HCT116 (cell line): Measurements from ENCODE around the gene TREM1. TPM values are rescaled to one million over a fixed set of nuclear protein-coding genes. Genes with fewer than 3 reads are reported as not detected.

ENCODE experiments used
- ATAC-seq: fragments of 200-7000 bp; cut with Tn5 transposase; 2 replicates; pipeline ENCODE4 v1.9.1; 2020; ENCODE audit warnings: mild to moderate bottlenecking, moderate library complexity
- BruUV-seq: library from RNA; stranded (reverse); fragments of 400-500 nt; replicated peaks from 2 replicates; lab custom pipeline; 2021; lab: Mats Ljungman, UMichigan
- CTCF ChIA-PET: fragments of 300-600 bp; sonication (Branson Sonifier 250); formaldehyde crosslinking; loops from one replicate; lab custom pipeline; 2021; ENCODE audit warnings: antibody characterized with exemption; lab: Charles Lee
- POLR2A ChIA-PET: fragments of 300-600, 350-600 bp; sonication (Branson Sonifier 250); formaldehyde crosslinking; loops from one replicate; lab custom pipeline; 2021; ENCODE audit warnings: antibody characterized with exemption; lab: Charles Lee
- RAD21 ChIA-PET, 2 experiments: fragments of 300-600 bp; sonication (Branson Sonifier 250); formaldehyde crosslinking; loops; one replicate each; lab custom pipeline; 2023; ENCODE audit warnings: low total read pairs in 2 of 2; ENCODE audit not compliant: uncharacterized antibody in 2 of 2, unreplicated experiment in 2 of 2, low non-redundant PET in 1 of 2; lab: Charles Lee
- DNase-seq: peaks from one replicate; pipeline ENCODE4 v3.0.0-alpha.2; 2010; ENCODE audit warnings: low read depth, low spot score
- H2AFZ ChIP-seq: fragments of 200-600 bp; shearing (Covaris generic), sonication (generic); 2 replicates; pipeline ENCODE4 v1.6.1; 2017; ENCODE audit warnings: low read depth, mixed run types, mixed read lengths, antibody characterized with exemption, low read length; ENCODE audit not compliant: poor library complexity, severe bottlenecking
- H3K27ac ChIP-seq: 2 replicates; pipeline ENCODE4 v1.5.1; 2012; ENCODE audit warnings: low read depth, low read length
- H3K27me3 ChIP-seq: fragments of 200-600 bp; sonication (generic); 2 replicates; pipeline ENCODE4 v1.6.1; 2016; ENCODE audit warnings: mixed run types, low read length, mixed read lengths; ENCODE audit not compliant: insufficient read depth
- H3K36me3 ChIP-seq, 2 experiments: fragments of 200-500 bp in 1 of 2; fragments of 200-600 bp in 1 of 2; sonication (Bioruptor generic) in 1 of 2; sonication (generic) in 1 of 2; 2 replicates each; pipeline versions ENCODE4 v1.5.1 to v1.6.1; 2014 to 2016; ENCODE audit warnings: low read length in 2 of 2, inconsistent platforms in 1 of 2, mixed read lengths in 1 of 2, mixed run types in 1 of 2; ENCODE audit not compliant: insufficient read depth in 2 of 2, control insufficient read depth in 1 of 2
- H3K4me1 ChIP-seq, 2 experiments: fragments of 200-600 bp in 1 of 2; sonication (generic) in 1 of 2; 2 replicates each; pipeline versions ENCODE4 v1.5.1 to v1.6.1; 2012 to 2017; ENCODE audit warnings: low read length in 2 of 2, inconsistent platforms in 1 of 2, mild to moderate bottlenecking in 1 of 2, mixed read lengths in 1 of 2, mixed run types in 1 of 2, moderate library complexity in 1 of 2; ENCODE audit not compliant: insufficient read depth in 2 of 2, control insufficient read depth in 1 of 2
- H3K4me2 ChIP-seq: fragments of 200-600 bp; sonication (generic); 2 replicates; pipeline ENCODE4 v1.6.1; 2017; ENCODE audit warnings: mixed run types, low read length, mixed read lengths
- H3K4me3 ChIP-seq, 2 experiments: fragments of 200-600 bp in 1 of 2; sonication (generic) in 1 of 2; replicated peaks in 1 of 2; 2 replicates each; pipeline ENCODE4 v1.5.1; 2011 to 2016; ENCODE audit warnings: low read length in 2 of 2, control low read depth in 1 of 2, low read depth in 1 of 2, mild to moderate bottlenecking in 1 of 2, mixed read lengths in 1 of 2, mixed run types in 1 of 2
- H3K79me2 ChIP-seq: fragments of 200-600 bp; sonication (generic); 2 replicates; pipeline ENCODE4 v1.6.1; 2017; ENCODE audit warnings: mild to moderate bottlenecking, mixed run types, low read length, moderate library complexity, mixed read lengths; ENCODE audit not compliant: insufficient read depth
- H3K9ac ChIP-seq: fragments of 200-600 bp; sonication (generic); 2 replicates; pipeline ENCODE4 v1.6.1; 2016; ENCODE audit warnings: low read length, mixed read lengths
- H3K9me2 ChIP-seq: fragments of 200-600 bp; sonication (generic), shearing (Covaris generic); 2 replicates; pipeline ENCODE4 v1.6.1; 2017; ENCODE audit warnings: mixed run types, mild to moderate bottlenecking, moderate library complexity; ENCODE audit not compliant: insufficient read depth
- H3K9me3 ChIP-seq, 2 experiments: fragments of 200-500 bp in 1 of 2; fragments of 200-600 bp in 1 of 2; sonication (Bioruptor generic) in 1 of 2; sonication (generic) in 1 of 2; 2 replicates each; pipeline ENCODE4 v1.6.1; 2014 to 2017; ENCODE audit warnings: low read length in 2 of 2, mixed read lengths in 2 of 2, inconsistent platforms in 1 of 2, low read depth in 1 of 2, mild to moderate bottlenecking in 1 of 2, mixed run types in 1 of 2, moderate library complexity in 1 of 2; ENCODE audit not compliant: control insufficient read depth in 1 of 2, insufficient read depth in 1 of 2
- H4K20me1 ChIP-seq: fragments of 200-600 bp; sonication (generic), shearing (Covaris generic); 2 replicates; pipeline ENCODE4 v1.6.1; 2017; ENCODE audit warnings: mixed run types, mild to moderate bottlenecking, moderate library complexity; ENCODE audit not compliant: insufficient read depth
- CBX3 ChIP-seq: IDR thresholded peaks from 2 replicates; pipeline ENCODE4 v1.6.1; 2012; ENCODE audit warnings: low read depth
- CEBPB ChIP-seq: IDR thresholded peaks from 2 replicates; pipeline ENCODE4 v1.6.1; 2012; ENCODE audit warnings: low read depth
- ELF1 ChIP-seq: IDR thresholded peaks from 2 replicates; pipeline ENCODE4 v1.6.1; 2012; ENCODE audit warnings: low read depth, borderline replicate concordance
- EZH2phosphoT487 ChIP-seq: fragments of 200-600 bp; IDR thresholded peaks from 2 replicates; pipeline ENCODE4 v1.6.1; 2018; ENCODE audit warnings: antibody characterized with exemption, borderline replicate concordance
- FOSL1 ChIP-seq: IDR thresholded peaks from 2 replicates; pipeline ENCODE4 v1.6.1; 2012; ENCODE audit warnings: low read depth
- JUND ChIP-seq: IDR thresholded peaks from 2 replicates; pipeline ENCODE4 v1.6.1; 2012
- POLR2A ChIP-seq: IDR thresholded peaks from 2 replicates; pipeline ENCODE4 v1.7.0; 2011; ENCODE audit warnings: borderline replicate concordance; ENCODE audit not compliant: insufficient read depth, insufficient read length; ENCODE audit errors: extremely low read depth
- POLR2AphosphoS5 ChIP-seq: IDR thresholded peaks from 2 replicates; pipeline ENCODE4 v1.6.1; 2011; ENCODE audit warnings: mild to moderate bottlenecking, low read depth, low read length, moderate library complexity
- SIN3A ChIP-seq: IDR thresholded peaks from 2 replicates; pipeline ENCODE4 v1.6.1; 2012; ENCODE audit warnings: low read depth
- SP1 ChIP-seq: IDR thresholded peaks from 2 replicates; pipeline ENCODE4 v1.6.1; 2012; ENCODE audit warnings: low read depth
- TCF7L2 ChIP-seq: IDR thresholded peaks from 2 replicates; pipeline ENCODE4 v1.7.0; 2011; ENCODE audit warnings: borderline replicate concordance, inconsistent platforms; ENCODE audit not compliant: insufficient read depth, insufficient read length; ENCODE audit errors: extremely low read depth
- ZFX ChIP-seq: fragments of 450-650 bp; IDR thresholded peaks from 2 replicates; pipeline ENCODE4 v1.6.1; 2017
- intact Hi-C: fragments of 100-400 bp; cut with micrococcal nuclease; formaldehyde crosslinking; loops from 2 replicates; pipeline ENCODE4 v1.10.0; 2022
- total RNA-seq: library from RNA; stranded (reverse); gene quantifications from one replicate; pipeline ENCODE4 v1.2.1, GENCODE V29; 2021; ENCODE audit not compliant: unreplicated experiment
- TF ChIP-seq, protein P1 (sequence below): IDR thresholded peaks from 2 replicates; pipeline ENCODE4 v1.6.1; 2011; ENCODE audit warnings: mild to moderate bottlenecking, low read length, moderate library complexity; ENCODE audit not compliant: insufficient replicate concordance; ENCODE audit errors: extremely low read depth
- TF ChIP-seq, protein P2 (sequence below): IDR thresholded peaks from 2 replicates; pipeline ENCODE4 v1.6.1; 2012
- TF ChIP-seq, protein P3 (sequence below): IDR thresholded peaks from 2 replicates; pipeline ENCODE4 v1.6.1; 2012

Gene TREM1
- total RNA-seq, 1 experiment from 2014 or later, result 0.22 TPM

DNA sequence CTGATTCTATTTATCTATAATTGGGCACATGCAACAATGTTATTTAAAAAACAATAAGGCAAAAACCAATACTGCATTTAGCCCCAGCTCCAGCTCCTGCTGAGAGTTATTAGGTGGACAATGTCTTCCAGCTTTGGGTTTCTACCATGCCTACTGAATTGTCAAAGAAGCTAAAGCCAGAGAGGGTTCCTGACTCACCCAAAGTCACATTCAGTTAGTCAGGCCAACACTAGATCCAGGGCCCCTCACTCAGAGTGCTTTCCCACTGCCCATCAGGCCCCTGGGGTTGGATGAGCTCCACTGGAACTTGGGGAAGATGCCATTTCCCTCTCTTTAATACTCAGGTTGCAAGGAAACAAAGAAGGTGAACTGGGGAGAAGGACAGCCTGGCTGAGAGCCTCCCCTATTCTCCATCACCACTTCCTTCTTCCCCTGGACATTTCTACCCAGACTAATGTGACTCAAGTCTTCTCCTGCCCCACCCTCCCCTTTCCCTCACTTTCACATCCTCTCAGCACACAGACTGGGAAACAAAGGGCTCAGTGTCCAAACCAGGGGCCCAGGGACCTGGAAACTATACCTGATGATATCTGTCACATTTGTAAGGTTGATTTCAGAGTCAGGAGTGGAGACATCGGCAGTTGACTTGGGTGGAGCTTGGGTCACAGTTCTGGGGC, 6.0 kb downstream of the TREM1 start:
- DNase-seq (no peak), ATAC-seq (no peak)
- H3K4me3 ChIP-seq, result no peak overlapping the region
- intact Hi-C loops, result no loop called here
- TF ChIP-seq, protein P1, sequence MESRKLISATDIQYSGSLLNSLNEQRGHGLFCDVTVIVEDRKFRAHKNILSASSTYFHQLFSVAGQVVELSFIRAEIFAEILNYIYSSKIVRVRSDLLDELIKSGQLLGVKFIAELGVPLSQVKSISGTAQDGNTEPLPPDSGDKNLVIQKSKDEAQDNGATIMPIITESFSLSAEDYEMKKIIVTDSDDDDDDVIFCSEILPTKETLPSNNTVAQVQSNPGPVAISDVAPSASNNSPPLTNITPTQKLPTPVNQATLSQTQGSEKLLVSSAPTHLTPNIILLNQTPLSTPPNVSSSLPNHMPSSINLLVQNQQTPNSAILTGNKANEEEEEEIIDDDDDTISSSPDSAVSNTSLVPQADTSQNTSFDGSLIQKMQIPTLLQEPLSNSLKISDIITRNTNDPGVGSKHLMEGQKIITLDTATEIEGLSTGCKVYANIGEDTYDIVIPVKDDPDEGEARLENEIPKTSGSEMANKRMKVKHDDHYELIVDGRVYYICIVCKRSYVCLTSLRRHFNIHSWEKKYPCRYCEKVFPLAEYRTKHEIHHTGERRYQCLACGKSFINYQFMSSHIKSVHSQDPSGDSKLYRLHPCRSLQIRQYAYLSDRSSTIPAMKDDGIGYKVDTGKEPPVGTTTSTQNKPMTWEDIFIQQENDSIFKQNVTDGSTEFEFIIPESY, result no peak
- TF ChIP-seq EZH2phosphoT487 (no peak), ZFX (no peak), POLR2AphosphoS5 (no peak), ELF1 (no peak), SIN3A (no peak), SP1 (no peak), TCF7L2 (no peak), CBX3 (no peak), JUND (no peak), CEBPB (no peak), POLR2A (no peak), FOSL1 (no peak)
- TF ChIP-seq, protein P2, sequence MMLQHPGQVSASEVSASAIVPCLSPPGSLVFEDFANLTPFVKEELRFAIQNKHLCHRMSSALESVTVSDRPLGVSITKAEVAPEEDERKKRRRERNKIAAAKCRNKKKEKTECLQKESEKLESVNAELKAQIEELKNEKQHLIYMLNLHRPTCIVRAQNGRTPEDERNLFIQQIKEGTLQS, result no peak
- TF ChIP-seq, protein P3, sequence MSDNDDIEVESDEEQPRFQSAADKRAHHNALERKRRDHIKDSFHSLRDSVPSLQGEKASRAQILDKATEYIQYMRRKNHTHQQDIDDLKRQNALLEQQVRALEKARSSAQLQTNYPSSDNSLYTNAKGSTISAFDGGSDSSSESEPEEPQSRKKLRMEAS, result no peak
- no peak overlapping the region for H3K9ac ChIP-seq
- RAD21 ChIA-PET, result no interaction called here
- no peaks in the 10 kb centered on the region for H3K36me3 ChIP-seq
- no TSS peak for BruUV-seq
- peaks cover 15% of the 10 kb centered on the region; the same call in 1 of the 2 replicates for H3K27me3 ChIP-seq
- H3K9me3 ChIP-seq, result no peaks in the 10 kb centered on the region
- no peaks in the 10 kb centered on the region for H3K79me2 ChIP-seq
- H2AFZ ChIP-seq, result no peak overlapping the region
- H3K27ac ChIP-seq, result no peak overlapping the region
- peaks cover 0 to 8% of the 10 kb centered on the region in 2 experiments; a peak in 2 of 4 replicates for H3K4me1 ChIP-seq
- H3K4me2 ChIP-seq, result no peak overlapping the region
- CTCF ChIA-PET, result no interaction called here
- H4K20me1 ChIP-seq, result no peaks in the 10 kb centered on the region
- no peaks in the 10 kb centered on the region for H3K9me2 ChIP-seq
- POLR2A ChIA-PET, result no interaction called here
